HL-60 (cell line): ENCODE results near the gene TBC1D7.

Source experiments
- GABPA ChIP-seq: IDR thresholded peaks from 2 replicates; pipeline ENCODE4 v1.6.1; 2012; ENCODE audit warnings: low read depth
- POLR2AphosphoS5 ChIP-seq: IDR thresholded peaks from 2 replicates; pipeline ENCODE4 v1.6.1; 2012; ENCODE audit warnings: low read depth
- SPI1 ChIP-seq: IDR thresholded peaks from 2 replicates; pipeline ENCODE4 v1.6.1; 2012; ENCODE audit warnings: low read depth, mild to moderate bottlenecking, borderline replicate concordance
- TF ChIP-seq, protein P1 (sequence below): IDR thresholded peaks from one replicate; pipeline ENCODE4 v1.5.1; 2011; ENCODE audit warnings: low read length, control low read depth, inconsistent platforms; ENCODE audit not compliant: insufficient read depth
- TF ChIP-seq, protein P2 (sequence below): IDR thresholded peaks from 2 replicates; pipeline ENCODE4 v1.6.1; 2012; ENCODE audit warnings: low read depth; ENCODE audit not compliant: insufficient replicate concordance

DNA sequence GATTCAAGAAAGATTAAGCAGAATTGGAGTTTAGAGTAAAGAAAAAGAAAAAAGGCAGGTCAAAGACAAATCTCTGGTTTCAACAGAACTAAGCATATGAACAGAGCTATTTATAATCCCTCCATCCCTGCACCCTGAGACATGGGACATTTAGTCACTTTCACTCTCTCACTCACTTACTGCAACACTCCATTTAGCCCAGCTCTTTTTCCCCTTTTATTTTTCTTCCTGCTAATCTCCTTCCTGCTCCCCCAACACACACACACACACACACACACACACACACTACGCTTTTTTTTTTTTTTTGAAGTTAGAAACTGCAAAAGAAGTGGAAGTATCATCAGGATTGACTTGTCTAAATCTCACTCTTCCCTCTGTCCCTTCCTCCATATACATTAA, 45.1 kb upstream of the TBC1D7 start:
- TF ChIP-seq, protein P1, sequence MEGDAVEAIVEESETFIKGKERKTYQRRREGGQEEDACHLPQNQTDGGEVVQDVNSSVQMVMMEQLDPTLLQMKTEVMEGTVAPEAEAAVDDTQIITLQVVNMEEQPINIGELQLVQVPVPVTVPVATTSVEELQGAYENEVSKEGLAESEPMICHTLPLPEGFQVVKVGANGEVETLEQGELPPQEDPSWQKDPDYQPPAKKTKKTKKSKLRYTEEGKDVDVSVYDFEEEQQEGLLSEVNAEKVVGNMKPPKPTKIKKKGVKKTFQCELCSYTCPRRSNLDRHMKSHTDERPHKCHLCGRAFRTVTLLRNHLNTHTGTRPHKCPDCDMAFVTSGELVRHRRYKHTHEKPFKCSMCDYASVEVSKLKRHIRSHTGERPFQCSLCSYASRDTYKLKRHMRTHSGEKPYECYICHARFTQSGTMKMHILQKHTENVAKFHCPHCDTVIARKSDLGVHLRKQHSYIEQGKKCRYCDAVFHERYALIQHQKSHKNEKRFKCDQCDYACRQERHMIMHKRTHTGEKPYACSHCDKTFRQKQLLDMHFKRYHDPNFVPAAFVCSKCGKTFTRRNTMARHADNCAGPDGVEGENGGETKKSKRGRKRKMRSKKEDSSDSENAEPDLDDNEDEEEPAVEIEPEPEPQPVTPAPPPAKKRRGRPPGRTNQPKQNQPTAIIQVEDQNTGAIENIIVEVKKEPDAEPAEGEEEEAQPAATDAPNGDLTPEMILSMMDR, result no peak
- TF ChIP-seq POLR2AphosphoS5, result no peak
- TF ChIP-seq, protein P2, sequence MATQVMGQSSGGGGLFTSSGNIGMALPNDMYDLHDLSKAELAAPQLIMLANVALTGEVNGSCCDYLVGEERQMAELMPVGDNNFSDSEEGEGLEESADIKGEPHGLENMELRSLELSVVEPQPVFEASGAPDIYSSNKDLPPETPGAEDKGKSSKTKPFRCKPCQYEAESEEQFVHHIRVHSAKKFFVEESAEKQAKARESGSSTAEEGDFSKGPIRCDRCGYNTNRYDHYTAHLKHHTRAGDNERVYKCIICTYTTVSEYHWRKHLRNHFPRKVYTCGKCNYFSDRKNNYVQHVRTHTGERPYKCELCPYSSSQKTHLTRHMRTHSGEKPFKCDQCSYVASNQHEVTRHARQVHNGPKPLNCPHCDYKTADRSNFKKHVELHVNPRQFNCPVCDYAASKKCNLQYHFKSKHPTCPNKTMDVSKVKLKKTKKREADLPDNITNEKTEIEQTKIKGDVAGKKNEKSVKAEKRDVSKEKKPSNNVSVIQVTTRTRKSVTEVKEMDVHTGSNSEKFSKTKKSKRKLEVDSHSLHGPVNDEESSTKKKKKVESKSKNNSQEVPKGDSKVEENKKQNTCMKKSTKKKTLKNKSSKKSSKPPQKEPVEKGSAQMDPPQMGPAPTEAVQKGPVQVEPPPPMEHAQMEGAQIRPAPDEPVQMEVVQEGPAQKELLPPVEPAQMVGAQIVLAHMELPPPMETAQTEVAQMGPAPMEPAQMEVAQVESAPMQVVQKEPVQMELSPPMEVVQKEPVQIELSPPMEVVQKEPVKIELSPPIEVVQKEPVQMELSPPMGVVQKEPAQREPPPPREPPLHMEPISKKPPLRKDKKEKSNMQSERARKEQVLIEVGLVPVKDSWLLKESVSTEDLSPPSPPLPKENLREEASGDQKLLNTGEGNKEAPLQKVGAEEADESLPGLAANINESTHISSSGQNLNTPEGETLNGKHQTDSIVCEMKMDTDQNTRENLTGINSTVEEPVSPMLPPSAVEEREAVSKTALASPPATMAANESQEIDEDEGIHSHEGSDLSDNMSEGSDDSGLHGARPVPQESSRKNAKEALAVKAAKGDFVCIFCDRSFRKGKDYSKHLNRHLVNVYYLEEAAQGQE, result no peak
- TF ChIP-seq SPI1, result no peak
- no peak for TF ChIP-seq GABPA
